Ovary (tissue), 3 donors: ENCODE results near the gene SLC17A3.

Experiments used
- CTCF ChIP-seq, 3 donors: fragments of 450-650 bp in 2 of 3; fragments of 200-600 bp in 1 of 3; IDR thresholded peaks; one replicate each; pipeline versions ENCODE4 v1.5.1 to v1.8.0; 2016 to 2022; ENCODE audit warnings: antibody characterized with exemption in 3 of 3, mild to moderate bottlenecking in 1 of 3
- POLR2A ChIP-seq: fragments of 450-650 bp; IDR thresholded peaks from one replicate; pipeline ENCODE4 v1.6.1; 2017; ENCODE audit warnings: antibody characterized with exemption, mild to moderate bottlenecking, moderate library complexity
- donor health status: DM: no; HTN: no; CAD: no.

DNA sequence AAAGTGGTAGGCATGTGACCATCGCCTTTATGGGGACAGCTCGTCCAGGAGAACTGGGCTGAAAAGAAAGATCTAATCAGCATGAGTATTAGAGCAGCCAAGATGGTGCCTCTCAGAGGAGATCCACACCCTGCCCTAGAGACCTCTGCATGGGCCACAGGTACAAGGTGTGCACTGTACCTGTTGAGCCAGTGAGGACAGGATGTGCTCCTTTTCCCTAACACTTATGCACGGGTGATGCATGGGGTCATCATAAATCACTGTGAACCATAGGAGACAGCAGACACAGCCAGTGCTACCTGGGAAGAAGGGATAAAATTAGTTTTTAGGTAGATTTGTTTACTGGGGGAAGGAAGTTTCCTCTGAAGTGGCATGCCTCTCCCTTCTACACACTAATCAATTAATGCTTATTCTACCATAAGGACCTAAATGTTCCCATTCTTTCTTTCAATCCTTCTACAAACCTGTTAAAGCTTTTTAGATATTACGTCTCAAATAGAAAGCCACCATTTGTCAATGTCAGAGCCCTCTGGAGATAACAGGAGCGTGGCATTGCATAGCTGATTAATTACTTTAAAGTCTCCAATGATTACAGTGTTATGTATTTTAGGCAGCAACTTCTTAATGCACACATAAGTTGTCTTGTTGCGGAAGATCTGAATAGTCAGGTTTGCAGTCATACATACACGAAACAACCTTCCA, 42.9 kb upstream of the SLC17A3 start:
- TF ChIP-seq POLR2A (no peak), CTCF (IDR thresholded peaks at IDR 0.05) (no peak)
